ENCODE results near the gene ZFPL1. TPM values are rescaled to one million over a fixed set of nuclear protein-coding genes. Genes with fewer than 3 reads are reported as not detected.
A peak's percentile ranks its signal among the peaks of the same experiment; 100 is the strongest.

Gene ZFPL1
- 48.9 to 53.3 TPM (median 50.0 TPM) in 3 replicates for total RNA-seq
- long read RNA-seq, transcript ZFPL1-201 (8 exons, 1,371 nt): major isoform, 55 of 96 reads
- long read RNA-seq, partial matches to known transcripts: 26 of 96 reads
- long read RNA-seq, other reads (novel, unspliced or antisense): 14 of 96 reads

- peaks cover 16% of the 10 kb centered on the region for H3K36me3 Mint-ChIP-seq (ENCODE audit: low read depth)
- no peaks in the 10 kb centered on the region for H3K27me3 Mint-ChIP-seq (ENCODE audit: low read depth)
- TF ChIP-seq CTCF (IDR thresholded peaks at IDR 0.05): no peak
- no peaks in the 10 kb centered on the region for H3K9me3 Mint-ChIP-seq (ENCODE audit: low read depth)
- DNase-seq (ENCODE audit: low spot score): peak; percentile 99
- peak within 1 kb of the TSS; percentile 95 for H3K4me3 Mint-ChIP-seq (ENCODE audit: unreplicated experiment)
- peaks cover 31% of the 10 kb centered on the region for H3K4me1 Mint-ChIP-seq (ENCODE audit: low read depth)
- peak within 1 kb of the TSS; percentile 99 for H3K27ac Mint-ChIP-seq (ENCODE audit: unreplicated experiment)
These were observed at the start of gene ZFPL1, which contains the start of gene CDCA5 for GRCh38 chr11:65083834-65084597. TSS of gene ZFPL1 (plus strand) at chr11:65084222. CDS start at chr11:65084699, 477 bp downstream. TSS of gene CDCA5 (minus strand) at chr11:65084040. CDS start at chr11:65083978, 62 bp downstream.

GRCh38 chr11:65034423-65034822 lies 49.6 kb upstream of the ZFPL1 start:
- H3K27me3 Mint-ChIP-seq (ENCODE audit: low read depth): no peaks in the 10 kb centered on the region
- no peak for DNase-seq (ENCODE audit: low spot score)
- H3K4me1 Mint-ChIP-seq (ENCODE audit: low read depth): peaks cover 4% of the 10 kb centered on the region
- H3K9me3 Mint-ChIP-seq (ENCODE audit: low read depth): no peaks in the 10 kb centered on the region
- no peak overlapping the region for H3K27ac Mint-ChIP-seq (ENCODE audit: unreplicated experiment)
- no peak overlapping the region for H3K4me3 Mint-ChIP-seq (ENCODE audit: unreplicated experiment)
- TF ChIP-seq CTCF (IDR thresholded peaks at IDR 0.05): no peak
- peaks cover 2% of the 10 kb centered on the region for H3K36me3 Mint-ChIP-seq (ENCODE audit: low read depth)

GRCh38 chr11:65035579-65035978 lies 48.4 kb upstream of the ZFPL1 start:
- H3K27ac Mint-ChIP-seq (ENCODE audit: unreplicated experiment): no peak overlapping the region
- TF ChIP-seq CTCF (IDR thresholded peaks at IDR 0.05): no peak
- no peaks in the 10 kb centered on the region for H3K9me3 Mint-ChIP-seq (ENCODE audit: low read depth)
- no peak overlapping the region for H3K4me3 Mint-ChIP-seq (ENCODE audit: unreplicated experiment)
- peaks cover 2% of the 10 kb centered on the region for H3K36me3 Mint-ChIP-seq (ENCODE audit: low read depth)
- no peak for DNase-seq (ENCODE audit: low spot score)
- peaks cover 5% of the 10 kb centered on the region for H3K4me1 Mint-ChIP-seq (ENCODE audit: low read depth)
- no peaks in the 10 kb centered on the region for H3K27me3 Mint-ChIP-seq (ENCODE audit: low read depth)

GRCh38 chr11:65036931-65037330 lies 47.1 kb upstream of the ZFPL1 start:
- Mint-ChIP-seq H3K4me3 (ENCODE audit: unreplicated experiment) (no peak overlapping the region), H3K4me1 (ENCODE audit: low read depth) (peaks cover 11% of the 10 kb centered on the region), H3K9me3 (ENCODE audit: low read depth) (no peaks in the 10 kb centered on the region), H3K27ac (ENCODE audit: unreplicated experiment) (peak overlapping the region; percentile 81), H3K27me3 (ENCODE audit: low read depth) (no peaks in the 10 kb centered on the region), H3K36me3 (ENCODE audit: low read depth) (peaks cover 2% of the 10 kb centered on the region)
- DNase-seq (ENCODE audit: low spot score): no peak
- no peak for TF ChIP-seq CTCF (IDR thresholded peaks at IDR 0.05)

- Mint-ChIP-seq H3K4me1 (ENCODE audit: low read depth) (peaks cover 22% of the 10 kb centered on the region), H3K27me3 (ENCODE audit: low read depth) (no peaks in the 10 kb centered on the region), H3K4me3 (ENCODE audit: unreplicated experiment) (peak overlapping the region; percentile 84), H3K9me3 (ENCODE audit: low read depth) (no peaks in the 10 kb centered on the region), H3K27ac (ENCODE audit: unreplicated experiment) (peak overlapping the region; percentile 91), H3K36me3 (ENCODE audit: low read depth) (peaks cover 3% of the 10 kb centered on the region)
- DNase-seq (ENCODE audit: low spot score): no peak
- TF ChIP-seq CTCF (IDR thresholded peaks at IDR 0.05): no peak
These were observed 43.5 kb upstream of the ZFPL1 start for GRCh38 chr11:65040520-65040846.

Data from chondrocyte (in vitro differentiated cells).